Right lobe of liver (tissue), 6 donors: ENCODE data around the gene HACD3. TPM values are rescaled to one million over a fixed set of nuclear protein-coding genes. Genes with fewer than 3 reads are reported as not detected.
A peak's percentile ranks its signal among the peaks of the same experiment; 100 is the strongest.

Experiments
- ATAC-seq, 4 donors: fragments of 200-7000 bp; cut with Tn5 transposase; one replicate each; pipeline ENCODE4 v1.9.1; 2020; ENCODE audit warnings: mild to moderate bottlenecking in 4 of 4, moderate library complexity in 4 of 4
- DNase-seq, 3 donors: peaks; one replicate each; pipeline ENCODE4 v3.0.0-alpha.2; 2020
- H3K27ac ChIP-seq, 3 donors: fragments of 200-600 bp; one replicate each; pipeline ENCODE4 v1.8.0; 2022
- H3K27me3 ChIP-seq, 2 donors: fragments of 200-600 bp; one replicate each; pipeline ENCODE4 v1.8.0; 2022
- H3K36me3 ChIP-seq, 4 donors: fragments of 200-600 bp; sonication (generic) in 1 of 4; one replicate each; pipeline versions ENCODE4 v1.5.1 to v1.8.0; 2017 to 2022; ENCODE audit warnings: control low read depth in 1 of 4
- H3K4me1 ChIP-seq, 4 donors: fragments of 200-600 bp; sonication (generic) in 1 of 4; one replicate each; pipeline versions ENCODE4 v1.5.1 to v1.8.0; 2017 to 2022; ENCODE audit warnings: control low read depth in 1 of 4
- H3K4me3 ChIP-seq, 3 donors: fragments of 200-600 bp; one replicate each; pipeline ENCODE4 v1.8.0; 2022
- H3K9me3 ChIP-seq, 4 donors: fragments of 200-600 bp; sonication (generic) in 1 of 4; one replicate each; pipeline versions ENCODE4 v1.5.1 to v1.8.0; 2017 to 2022; ENCODE audit warnings: control low read depth in 1 of 4
- POLR2A ChIP-seq: fragments of 450-650 bp; IDR thresholded peaks from one replicate; pipeline ENCODE4 v1.6.1; 2017; ENCODE audit warnings: antibody characterized with exemption, mild to moderate bottlenecking
- WGBS: methylation state at CpG from one replicate; pipeline ENCODE4 v1.1.6; 2018; ENCODE audit warnings: low coverage, low lambda C conversion rate; ENCODE audit not compliant: insufficient coverage; ENCODE audit errors: missing lambda C conversion rate; 5-methylcytosine and 5-hydroxymethylcytosine counted together
- intact Hi-C, 2 donors: fragments of 100-400 bp; cut with DNase I; formaldehyde crosslinking; loops; one replicate each; pipeline versions ENCODE4 v1.11.2 to v1.14.1; 2022
- small RNA-seq, 2 experiments: library from RNA; depleted of rRNA; stranded (forward); fragments of <200 nt; gene quantifications; one replicate each; pipeline ENCODE3, GENCODE V24; 2016
- total RNA-seq, 6 experiments: library from RNA; depleted of rRNA in 2 of 6; stranded (reverse); fragments of >200 nt in 2 of 6; fragmentation: NEBNext Ultra II Directional in 3 of 6; extraction: Animal tissue kit (Norgen Biotek cat#: 25700) in 3 of 6; gene quantifications; one replicate each; pipeline versions ENCODE4 v1.1.0 to v1.2.4, GENCODE V29; 2016 to 2023
- TF ChIP-seq, protein P1 (sequence below), 4 donors: fragments of 200-600 bp in 3 of 4; fragments of 450-650 bp in 1 of 4; IDR thresholded peaks; one replicate each; pipeline versions ENCODE4 v1.5.1 to v1.8.0; 2016 to 2022; ENCODE audit warnings: antibody characterized with exemption in 4 of 4, mild to moderate bottlenecking in 2 of 4
- donor health status: DM: no; HTN: yes; CAD: no.
- donor health status: DM: no; HTN: no; CAD: no.
- donor health status: DM: no; HTN: no; CAD: no.
- donor health status: DM: no; HTN: yes; CAD: no.
- donor health status: DM: no; HTN: yes; CAD: no.

HACD3 gene
- total RNA-seq, 6 experiments from 2014 or later: 48.7 to 73.9 (median 61.7) TPM

DNA sequence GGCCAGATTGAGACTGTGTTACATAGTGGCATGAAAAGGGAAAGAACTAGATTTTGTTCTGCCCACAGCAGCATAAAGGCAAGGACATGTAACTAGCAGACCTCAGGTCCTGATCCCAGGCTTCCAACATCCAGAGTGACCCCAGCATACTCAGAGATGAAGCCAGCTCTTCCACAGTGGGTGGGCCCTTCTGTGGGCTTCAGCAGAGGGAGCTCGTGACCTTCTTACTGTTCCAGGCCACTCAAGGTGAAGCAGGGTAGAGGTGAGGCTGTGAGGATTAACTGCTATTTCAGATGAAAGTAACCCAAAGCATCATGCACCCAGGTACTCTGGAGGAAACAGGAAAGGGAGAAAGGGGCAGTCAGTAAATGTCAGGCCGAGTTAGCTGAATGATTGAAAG lies 90.6 kb downstream of the HACD3 start:
- 94% methylated on average over 2 of the region's 2 CpGs for WGBS
- no peaks in the 10 kb centered on the region for H3K36me3 ChIP-seq
- DNase-seq: no peak
- TF ChIP-seq, protein P1, sequence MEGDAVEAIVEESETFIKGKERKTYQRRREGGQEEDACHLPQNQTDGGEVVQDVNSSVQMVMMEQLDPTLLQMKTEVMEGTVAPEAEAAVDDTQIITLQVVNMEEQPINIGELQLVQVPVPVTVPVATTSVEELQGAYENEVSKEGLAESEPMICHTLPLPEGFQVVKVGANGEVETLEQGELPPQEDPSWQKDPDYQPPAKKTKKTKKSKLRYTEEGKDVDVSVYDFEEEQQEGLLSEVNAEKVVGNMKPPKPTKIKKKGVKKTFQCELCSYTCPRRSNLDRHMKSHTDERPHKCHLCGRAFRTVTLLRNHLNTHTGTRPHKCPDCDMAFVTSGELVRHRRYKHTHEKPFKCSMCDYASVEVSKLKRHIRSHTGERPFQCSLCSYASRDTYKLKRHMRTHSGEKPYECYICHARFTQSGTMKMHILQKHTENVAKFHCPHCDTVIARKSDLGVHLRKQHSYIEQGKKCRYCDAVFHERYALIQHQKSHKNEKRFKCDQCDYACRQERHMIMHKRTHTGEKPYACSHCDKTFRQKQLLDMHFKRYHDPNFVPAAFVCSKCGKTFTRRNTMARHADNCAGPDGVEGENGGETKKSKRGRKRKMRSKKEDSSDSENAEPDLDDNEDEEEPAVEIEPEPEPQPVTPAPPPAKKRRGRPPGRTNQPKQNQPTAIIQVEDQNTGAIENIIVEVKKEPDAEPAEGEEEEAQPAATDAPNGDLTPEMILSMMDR (IDR thresholded peaks at IDR 0.05): no peak
- no peak for TF ChIP-seq POLR2A
- no peak for ATAC-seq
- H3K27ac ChIP-seq: no peak overlapping the region
- no peaks in the 10 kb centered on the region for H3K27me3 ChIP-seq
- no peaks in the 10 kb centered on the region for H3K9me3 ChIP-seq
- intact Hi-C loops: no loop called here
- H3K4me3 ChIP-seq: no peak overlapping the region
- peaks cover 0 to 3% (median 0%) of the 10 kb centered on the region in 4 donors for H3K4me1 ChIP-seq

DNA sequence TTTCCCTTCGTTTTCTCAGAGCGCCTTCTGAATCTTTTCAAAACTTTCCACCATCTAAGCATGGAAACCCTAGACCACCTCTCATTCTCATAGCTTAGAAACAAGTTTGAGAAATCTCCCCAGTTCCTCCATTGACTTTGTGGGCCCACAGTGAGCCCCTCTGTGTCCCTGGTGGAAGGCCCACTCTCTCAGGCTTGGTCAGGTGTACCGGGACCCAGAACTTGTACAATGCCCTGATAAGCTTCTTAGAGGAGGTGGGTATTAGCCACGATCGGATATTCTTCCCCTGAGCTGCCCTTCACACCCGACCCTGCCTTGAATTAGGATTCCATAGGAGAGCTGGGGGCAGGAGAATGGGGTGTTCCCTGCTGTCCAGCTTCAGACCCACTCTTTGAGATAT lies 91.4 kb downstream of the HACD3 start, which contains the start of gene SLC24A1:
Gene SLC24A1, plus strand, starts transcription at position 301 of the 400 bp plus-strand sequence. CDS start 2,143 bp downstream, outside the sequence.
- WGBS: 73% methylated on average over 3 of the region's 6 CpGs

DNA sequence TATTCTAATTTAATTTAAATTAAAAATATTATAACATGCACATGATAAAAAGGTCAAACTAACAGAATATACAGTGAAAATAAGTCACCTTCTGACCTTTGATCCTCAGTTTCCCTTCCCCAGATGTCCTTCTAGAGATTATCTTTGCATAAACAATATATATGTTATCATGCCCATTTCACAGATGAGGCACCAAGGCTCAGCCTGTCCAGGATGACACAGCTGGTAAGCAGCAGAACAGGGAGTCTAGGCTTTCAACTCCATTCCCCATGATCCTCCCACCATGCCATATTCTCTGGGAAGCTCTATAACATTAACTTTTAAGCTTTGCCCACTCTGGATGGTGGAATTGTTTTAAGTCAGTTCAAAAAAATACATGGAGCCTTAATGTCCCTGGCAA lies 92.8 kb downstream of the HACD3 start:
- ATAC-seq (no peak), DNase-seq (no peak)
- Histone ChIP-seq H3K4me1 (peaks cover 0 to 3% (median 0%) of the 10 kb centered on the region in 4 donors), H3K27ac (no peak overlapping the region), H3K36me3 (no peaks in the 10 kb centered on the region), H3K9me3 (no peaks in the 10 kb centered on the region), H3K4me3 (no peak overlapping the region), H3K27me3 (no peaks in the 10 kb centered on the region)
- intact Hi-C loops: no loop called here
- TF ChIP-seq POLR2A: no peak
- TF ChIP-seq, protein P1 (IDR thresholded peaks at IDR 0.05): no peak

More for the DNA sequence above, 91.4 kb downstream of the HACD3 start, which contains the start of gene SLC24A1:
- intact Hi-C loops: no loop called here
- no peaks in the 10 kb centered on the region for H3K9me3 ChIP-seq
- no peak within 1 kb of the TSS for H3K4me3 ChIP-seq
- ATAC-seq: no peak
- TF ChIP-seq, protein P1 (IDR thresholded peaks at IDR 0.05): no peak
- no peak for TF ChIP-seq POLR2A
- H3K27ac ChIP-seq: no peak within 1 kb of the TSS
- H3K4me1 ChIP-seq: peaks cover 0 to 3% (median 0%) of the 10 kb centered on the region in 4 donors
- no peaks in the 10 kb centered on the region for H3K27me3 ChIP-seq
- DNase-seq: no peak
- H3K36me3 ChIP-seq: no peaks in the 10 kb centered on the region

DNA sequence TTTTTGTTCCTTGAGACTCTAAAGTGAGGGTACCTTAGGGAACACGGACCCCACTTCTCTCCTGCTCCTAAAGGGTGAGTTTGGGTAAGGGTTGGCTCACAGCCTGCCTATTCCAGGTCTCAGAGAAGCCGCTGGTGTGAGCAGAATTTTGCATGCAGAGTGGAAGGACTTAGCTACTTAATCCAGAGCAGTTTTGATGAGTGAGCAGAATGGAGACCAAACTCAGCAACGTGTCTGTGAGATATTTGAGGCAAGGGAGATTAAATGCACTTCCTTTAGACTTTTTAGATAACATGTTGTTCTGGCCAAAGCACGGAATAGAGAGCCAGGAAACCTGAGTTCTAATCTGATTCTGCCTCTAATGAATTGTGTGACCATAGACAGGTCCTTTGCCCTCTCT lies 96.6 kb downstream of the HACD3 start:
- no peaks in the 10 kb centered on the region for H3K4me1 ChIP-seq
- no peak overlapping the region for H3K27ac ChIP-seq
- H3K4me3 ChIP-seq: no peak overlapping the region
- intact Hi-C loops: no loop called here
- H3K36me3 ChIP-seq: no peaks in the 10 kb centered on the region
- WGBS: 58% methylated on average over 4 of the region's 4 CpGs
- TF ChIP-seq POLR2A: no peak
- TF ChIP-seq, protein P1 (IDR thresholded peaks at IDR 0.05): no peak
- H3K9me3 ChIP-seq: no peaks in the 10 kb centered on the region
- DNase-seq (no peak), ATAC-seq (peak in 1 of 4 donors; percentile 14)
- H3K27me3 ChIP-seq: no peaks in the 10 kb centered on the region

Small RNA genes lying within 50 kb of the gene (small RNA-seq; reads per million reads assigned to genes)
- gene RF00019 (0 reads per million in 2 experiments), gene RNU6-19P (0 reads per million in 2 experiments)

Other genes starting within 250 kb of the HACD3 start
- 10 to 100 TPM in 1 of 6 experiments, 1 to 10 TPM in 5; 6.9 to 11.3 (median 8.5) TPM for gene PARP16, start 243.6 kb upstream of the HACD3 start, total RNA-seq
- gene RNU5A-1, start 234.4 kb upstream of the HACD3 start, total RNA-seq: not detected
- gene RNU5B-1, start 225.8 kb upstream of the HACD3 start, total RNA-seq: 10 to 100 TPM in 2 of 6 experiments, not detected in 4; 11.0 to 35.4 TPM
- not detected for gene IGDCC3, start 152.5 kb upstream of the HACD3 start, total RNA-seq
- under 1 TPM in 1 of 6 experiments, not detected in 5; 0.02 TPM for gene IGDCC4, start 107.5 kb upstream of the HACD3 start, total RNA-seq
- 10 to 100 TPM in 3 of 6 experiments, 1 to 10 TPM in 3; 7.6 to 12.3 (median 10.3) TPM for gene DPP8, start 12.8 kb upstream of the HACD3 start, total RNA-seq
- 10 to 100 TPM; 15.3 to 19.8 (median 17.4) TPM for gene INTS14, start 80.7 kb downstream of the HACD3 start, total RNA-seq
- 1 to 10 TPM; 1.7 to 5.0 (median 4.8) TPM for gene SLC24A1, start 91.5 kb downstream of the HACD3 start, total RNA-seq